Globus pallidus (tissue), 1 donor: Measurements from ENCODE around the gene NUB1.

Source experiments
- DNase-seq: peaks from one replicate; pipeline ENCODE4 v3.0.0-alpha.2; 2015; ENCODE audit warnings: low spot score

NUB1 gene

GRCh38 chr7:151389768-151390597 lies 48.4 kb downstream of the NUB1 start:
- no peak for DNase-seq

DNA sequence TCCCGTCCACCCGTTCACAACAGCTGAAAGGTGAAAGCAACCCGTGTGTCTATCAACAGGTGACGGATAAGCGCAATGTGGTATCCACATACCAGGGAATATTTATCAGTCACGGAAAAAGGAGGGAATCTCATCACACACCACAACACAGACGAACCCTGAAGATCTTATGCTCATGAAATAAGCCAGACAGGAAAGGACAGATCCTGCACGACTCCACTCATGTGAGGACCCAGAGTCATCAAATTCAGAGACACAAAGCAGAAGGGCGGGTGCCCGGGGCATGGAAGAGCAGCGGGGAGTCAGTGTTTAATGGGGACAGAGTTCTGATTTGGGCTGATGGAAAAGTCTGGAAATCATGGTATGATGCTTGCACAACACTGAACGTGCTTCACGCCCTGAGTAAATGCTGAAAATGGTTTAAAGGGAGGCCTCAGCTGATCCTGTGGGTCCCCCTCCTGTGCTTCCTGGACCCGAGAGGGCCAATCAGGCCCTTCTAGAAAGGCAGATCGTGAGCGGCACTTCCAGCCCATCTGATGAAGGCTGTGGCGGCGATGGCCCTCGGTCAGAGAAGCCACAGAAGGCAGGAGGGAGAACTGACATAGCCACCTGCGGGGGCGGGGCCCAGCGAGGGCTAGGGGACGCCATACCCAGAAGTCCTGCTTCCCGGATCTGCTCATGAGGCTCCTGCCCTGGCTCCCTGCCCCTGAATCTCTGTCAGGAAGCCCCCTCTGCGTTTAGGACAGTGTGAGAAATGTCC lies 49.2 kb downstream of the NUB1 start:
- no peak for DNase-seq

DNA sequence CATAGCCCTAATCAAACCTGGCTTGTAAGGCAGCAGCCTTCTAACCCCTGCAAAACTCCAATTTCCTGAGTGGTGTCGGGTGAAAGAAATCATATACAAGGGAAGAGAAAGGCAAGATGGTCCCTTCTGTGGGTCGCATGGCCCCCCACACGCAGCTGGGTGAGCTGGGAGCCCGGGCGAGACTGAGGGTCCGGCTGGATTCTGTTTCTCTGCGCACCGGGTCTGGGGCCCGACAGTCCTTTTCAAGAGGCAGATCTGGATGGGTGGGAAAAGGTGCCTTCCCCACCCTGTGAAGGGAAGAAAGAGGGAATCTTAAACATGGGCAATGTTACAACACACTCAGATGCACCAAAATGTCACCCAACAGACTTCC lies 49.7 kb downstream of the NUB1 start:
- DNase-seq = no peak

- DNase-seq = no peak
Measured at GRCh38 chr7:151392002-151392401, 50.4 kb downstream of the NUB1 start.

- DNase-seq = no peak
Measured at GRCh38 chr7:151392426-151392825, 50.8 kb downstream of the NUB1 start.

- no peak for DNase-seq
Measured at GRCh38 chr7:151393031-151393977, 51.7 kb downstream of the NUB1 start.

GRCh38 chr7:151394076-151395035 lies 52.7 kb downstream of the NUB1 start:
- DNase-seq = no peak

- no peak for DNase-seq
Measured at GRCh38 chr7:151395036-151395367, 53.4 kb downstream of the NUB1 start.

- DNase-seq = no peak
Measured at GRCh38 chr7:151396328-151396970, 54.8 kb downstream of the NUB1 start.

DNA sequence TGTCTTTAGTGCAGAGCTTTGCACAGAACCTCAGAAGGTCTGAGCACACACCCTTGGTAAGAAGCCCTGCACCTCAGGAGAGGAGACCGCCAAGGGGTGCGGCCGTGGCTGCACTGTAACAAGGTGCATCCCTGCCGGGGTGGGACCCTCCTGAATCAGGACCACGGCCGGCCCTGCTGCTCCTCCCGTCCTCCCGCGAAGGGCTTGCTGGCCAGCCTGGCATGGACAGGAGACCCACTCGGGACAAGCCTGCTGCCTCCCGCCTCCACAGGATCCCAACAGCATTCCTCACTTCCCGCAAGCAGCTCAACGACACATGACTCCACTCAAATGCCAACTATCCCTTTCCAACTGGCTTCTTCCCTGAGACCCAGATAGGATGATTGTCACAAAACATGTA lies 55.4 kb downstream of the NUB1 start:
- no peak for DNase-seq

GRCh38 chr7:151398446-151399304 lies 57.1 kb downstream of the NUB1 start:
- no peak for DNase-seq

DNA sequence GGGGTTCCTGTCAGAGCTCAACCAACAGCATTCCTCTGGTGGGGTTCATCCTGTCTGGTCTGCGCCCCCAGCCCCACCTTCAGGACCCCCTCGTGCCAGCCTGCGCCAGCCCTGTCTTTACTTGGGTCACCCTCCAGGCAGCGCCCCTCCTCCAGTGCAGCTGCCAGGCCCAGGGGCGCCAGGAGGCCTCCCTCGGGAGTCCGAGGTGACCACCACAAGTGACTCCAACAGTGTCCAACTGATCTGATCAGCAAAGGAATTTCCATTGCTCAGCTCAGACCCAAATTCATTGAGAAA lies 57.6 kb downstream of the NUB1 start:
- DNase-seq = no peak

GRCh38 chr7:151399906-151400305 lies 58.3 kb downstream of the NUB1 start:
- DNase-seq = no peak

DNA sequence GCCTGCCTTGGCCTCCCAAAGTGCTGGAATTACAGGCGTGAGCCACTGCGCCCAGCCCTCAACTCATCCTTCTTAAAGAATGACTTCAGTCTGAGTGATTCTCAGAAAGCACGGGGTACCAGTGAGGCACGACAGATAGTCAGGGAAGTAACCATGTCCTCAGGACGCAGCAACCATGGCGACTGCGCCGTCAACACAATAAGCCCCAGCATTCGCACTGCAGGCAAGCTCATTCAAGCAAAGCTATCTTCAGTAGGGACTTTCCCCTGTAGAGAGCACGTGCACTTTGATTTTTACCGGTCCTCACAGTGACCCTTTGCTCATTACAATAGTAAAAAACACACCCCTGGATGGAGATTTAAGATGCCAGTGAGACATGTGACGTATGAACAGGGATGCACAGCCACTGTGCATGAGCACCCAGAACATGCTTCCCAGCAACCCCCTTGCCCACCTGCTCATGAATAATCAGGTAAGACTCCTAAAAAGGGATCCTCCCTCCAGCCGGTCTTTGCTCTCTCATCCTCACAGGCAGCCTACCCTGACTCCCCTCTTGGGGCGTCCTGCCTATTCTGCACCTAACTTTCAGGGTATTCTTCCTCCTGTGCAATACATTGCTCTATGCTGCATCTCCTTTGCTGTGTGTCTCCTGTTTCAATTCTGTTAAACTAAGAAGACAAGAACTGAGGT lies 59.2 kb downstream of the NUB1 start:
- DNase-seq = no peak

- DNase-seq = no peak
Measured at GRCh38 chr7:151402029-151402835, 60.6 kb downstream of the NUB1 start.

DNA sequence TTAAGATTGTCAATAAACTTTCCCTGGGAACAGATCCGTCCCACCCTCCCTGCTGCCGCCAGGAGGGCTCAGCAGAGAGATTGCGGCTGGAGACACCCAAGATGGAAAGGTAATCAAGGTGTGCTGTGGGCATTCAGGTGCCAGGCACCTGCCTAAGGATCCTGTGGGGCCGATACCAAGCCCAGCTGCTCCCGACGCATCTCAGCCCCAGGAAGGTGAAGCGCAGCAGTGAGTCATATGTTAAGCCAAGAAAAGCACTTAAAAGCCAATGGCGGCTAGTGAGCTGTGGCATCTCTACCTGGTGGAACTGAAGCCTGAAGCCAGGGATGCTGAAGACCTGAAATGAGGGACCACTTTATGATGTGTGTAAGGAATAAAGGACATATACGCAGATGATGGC lies 62.2 kb downstream of the NUB1 start:
- no peak for DNase-seq

- DNase-seq = no peak
Measured at GRCh38 chr7:151404216-151405011, 62.8 kb downstream of the NUB1 start.

GRCh38 chr7:151405056-151405455 lies 63.4 kb downstream of the NUB1 start:
- no peak for DNase-seq
